ENCODE results near the gene TEAD1. TPM values are rescaled to one million over a fixed set of nuclear protein-coding genes. Genes with fewer than 3 reads are reported as not detected.

TEAD1 gene
- total RNA-seq, 6 experiments from 2014 or later = 218 to 252 (median 227) TPM

GRCh38 chr11:12678092-12678491 is 3.9 kb downstream of the TEAD1 start:
- H3K36me3 Mint-ChIP-seq (ENCODE audit: low read depth) = peaks cover 57% of the 10 kb centered on the region
- peaks cover 8% of the 10 kb centered on the region for H3K27me3 Mint-ChIP-seq (ENCODE audit: insufficient read depth)
- no peak for TF ChIP-seq CTCF (IDR thresholded peaks at IDR 0.05)
- H3K4me3 Mint-ChIP-seq = peak overlapping the region; percentile 97
- H3K27ac Mint-ChIP-seq = peak overlapping the region; percentile 78
- DNase-seq = no peak
- peaks cover 66% of the 10 kb centered on the region for H3K4me1 Mint-ChIP-seq (ENCODE audit: low read depth)
- H3K9me3 Mint-ChIP-seq = no peaks in the 10 kb centered on the region

- TF ChIP-seq CTCF (IDR thresholded peaks at IDR 0.05) = no peak
- peaks cover 68% of the 10 kb centered on the region for H3K4me1 Mint-ChIP-seq (ENCODE audit: low read depth)
- no peak for DNase-seq
- H3K27me3 Mint-ChIP-seq (ENCODE audit: insufficient read depth) = peaks cover 6% of the 10 kb centered on the region
- H3K27ac Mint-ChIP-seq = peak overlapping the region; percentile 78
- H3K36me3 Mint-ChIP-seq (ENCODE audit: low read depth) = peaks cover 65% of the 10 kb centered on the region
- H3K4me3 Mint-ChIP-seq = peak overlapping the region; percentile 97
- H3K9me3 Mint-ChIP-seq = no peaks in the 10 kb centered on the region
Measured at GRCh38 chr11:12678991-12679390, 4.8 kb downstream of the TEAD1 start.

- TF ChIP-seq CTCF (IDR thresholded peaks at IDR 0.05) = no peak
- peaks cover 73% of the 10 kb centered on the region for H3K4me1 Mint-ChIP-seq (ENCODE audit: low read depth)
- peak overlapping the region; percentile 78 for H3K27ac Mint-ChIP-seq
- H3K9me3 Mint-ChIP-seq = no peaks in the 10 kb centered on the region
- peaks cover 68% of the 10 kb centered on the region for H3K36me3 Mint-ChIP-seq (ENCODE audit: low read depth)
- DNase-seq = no peak
- H3K4me3 Mint-ChIP-seq = peak overlapping the region; percentile 97
- peaks cover 6% of the 10 kb centered on the region for H3K27me3 Mint-ChIP-seq (ENCODE audit: insufficient read depth)
Measured at GRCh38 chr11:12679471-12679870, 5.2 kb downstream of the TEAD1 start.

GRCh38 chr11:12680246-12680939 is 6.2 kb downstream of the TEAD1 start:
- peak; percentile 87 for DNase-seq

GRCh38 chr11:12680940-12681258 is 6.7 kb downstream of the TEAD1 start:
- Mint-ChIP-seq H3K9me3 (no peaks in the 10 kb centered on the region), H3K27ac (peak overlapping the region; percentile 78), H3K36me3 (ENCODE audit: low read depth) (peaks cover 65% of the 10 kb centered on the region), H3K27me3 (ENCODE audit: insufficient read depth) (peaks cover 9% of the 10 kb centered on the region), H3K4me3 (peak overlapping the region; percentile 97), H3K4me1 (ENCODE audit: low read depth) (peaks cover 87% of the 10 kb centered on the region)
- TF ChIP-seq CTCF (IDR thresholded peaks at IDR 0.05) = no peak
- DNase-seq = no peak

More at GRCh38 chr11:12680246-12680939, 6.2 kb downstream of the TEAD1 start:
- peak overlapping the region; percentile 78 for H3K27ac Mint-ChIP-seq
- H3K4me3 Mint-ChIP-seq = peak overlapping the region; percentile 97
- TF ChIP-seq CTCF (IDR thresholded peaks at IDR 0.05) = no peak
- peaks cover 9% of the 10 kb centered on the region for H3K27me3 Mint-ChIP-seq (ENCODE audit: insufficient read depth)
- no peaks in the 10 kb centered on the region for H3K9me3 Mint-ChIP-seq
- peaks cover 70% of the 10 kb centered on the region for H3K36me3 Mint-ChIP-seq (ENCODE audit: low read depth)
- H3K4me1 Mint-ChIP-seq (ENCODE audit: low read depth) = peaks cover 82% of the 10 kb centered on the region

All from HFFc6 (cell line).